Calu3 (cell line): ENCODE results near the gene UCP3. TPM values are rescaled to one million over a fixed set of nuclear protein-coding genes. Genes with fewer than 3 reads are reported as not detected.
A peak's percentile ranks its signal among the peaks of the same experiment; 100 is the strongest.

Source experiments
- Bru-seq: library from RNA; stranded (reverse); fragments of 400-500 nt; gene quantifications from one replicate; lab custom pipeline; 2021; lab: Mats Ljungman, UMichigan
- BruChase-seq, 2 experiments: library from RNA; stranded (reverse); fragments of 400-500 nt; gene quantifications; one replicate each; lab custom pipeline; 2021; lab: Mats Ljungman, UMichigan
- BruUV-seq: library from RNA; stranded (reverse); fragments of 400-500 nt; replicated peaks from 2 replicates; lab custom pipeline; 2021; lab: Mats Ljungman, UMichigan
- CTCF ChIA-PET: fragments of 300-600 bp; sonication (Branson Sonifier 250); formaldehyde crosslinking; loops from one replicate; lab custom pipeline; 2022; ENCODE audit warnings: antibody characterized with exemption; lab: Charles Lee
- DNase-seq: peaks from one replicate; pipeline ENCODE4 v3.0.0; 2022
- H3K27ac Mint-ChIP-seq: one replicate; pipeline ENCODE4 v1.8.0; 2022; ENCODE audit warnings: mixed read lengths; ENCODE audit not compliant: unreplicated experiment
- H3K27me3 Mint-ChIP-seq: one replicate; pipeline ENCODE4 v1.8.0; 2022; ENCODE audit warnings: mixed read lengths; ENCODE audit not compliant: unreplicated experiment
- H3K36me3 Mint-ChIP-seq: one replicate; pipeline ENCODE4 v1.8.0; 2022; ENCODE audit warnings: mild to moderate bottlenecking, moderate library complexity, mixed read lengths; ENCODE audit not compliant: insufficient read depth, unreplicated experiment
- H3K4me1 Mint-ChIP-seq: one replicate; pipeline ENCODE4 v1.8.0; 2022; ENCODE audit warnings: mild to moderate bottlenecking, low read depth, mixed read lengths; ENCODE audit not compliant: unreplicated experiment
- H3K4me3 Mint-ChIP-seq: one replicate; pipeline ENCODE4 v1.8.0; 2022; ENCODE audit warnings: mild to moderate bottlenecking, low read depth, moderate library complexity, mixed read lengths; ENCODE audit not compliant: unreplicated experiment
- H3K9me3 Mint-ChIP-seq: one replicate; pipeline ENCODE4 v1.8.0; 2022; ENCODE audit warnings: low read depth, mixed read lengths; ENCODE audit not compliant: unreplicated experiment
- CTCF ChIP-seq: fragments of 200-600 bp; IDR thresholded peaks from one replicate; pipeline ENCODE4 v1.8.0; 2022; ENCODE audit warnings: antibody characterized with exemption; ENCODE audit not compliant: unreplicated experiment
- intact Hi-C: fragments of 100-400 bp; cut with micrococcal nuclease; formaldehyde crosslinking; loops from one replicate; pipeline ENCODE4 v1.10.0; 2022; ENCODE audit not compliant: unreplicated experiment
- long read RNA-seq: library from polyadenylated mRNA; stranded (forward); transcript quantifications from one replicate; pipeline ENCODE4 v2.0.0, GENCODE V29; 2022
- total RNA-seq: library from RNA; stranded (reverse); gene quantifications from 2 replicates; pipeline ENCODE4 v1.2.3, GENCODE V29; 2022

The UCP3 gene
- total RNA-seq, result 1.9 and 3.4 TPM in 2 replicates
- percentile 47 among the genes with signal in this experiment for Bru-seq, nascent RNA
- percentile 47 among the genes with signal in this experiment for BruChase-seq, experiment 1, labeled RNA remaining after a 6-hour chase
- BruChase-seq, experiment 2, labeled RNA remaining after a 2-hour chase, result percentile 50 among the genes with signal in this experiment
- long read RNA-seq, result 0 reads

- Mint-ChIP-seq H3K27ac (no peak within 1 kb of the TSS), H3K9me3 (no peaks in the 10 kb centered on the region), H3K4me1 (no peaks in the 10 kb centered on the region), H3K27me3 (no peaks in the 10 kb centered on the region), H3K4me3 (no peak within 1 kb of the TSS), H3K36me3 (peaks cover 5% of the 10 kb centered on the region)
- no peak for TF ChIP-seq CTCF
- CTCF ChIA-PET, result no interaction called here
- DNase-seq, result no peak
- no TSS peak for BruUV-seq
- intact Hi-C loops, result no loop called here
These were observed at the start of gene UCP3 for GRCh38 chr11:74008373-74009229. Gene UCP3, minus strand, starts transcription at chr11:74009085. Its CDS starts 2,043 bp downstream, at chr11:74007042.

- no peak for TF ChIP-seq CTCF
- Mint-ChIP-seq H3K4me3 (no peak overlapping the region), H3K4me1 (no peaks in the 10 kb centered on the region), H3K36me3 (peaks cover 4% of the 10 kb centered on the region), H3K9me3 (peaks cover 2% of the 10 kb centered on the region), H3K27ac (no peak overlapping the region), H3K27me3 (no peaks in the 10 kb centered on the region)
- intact Hi-C loops, result no loop called here
- CTCF ChIA-PET, result interaction anchor here (0.5 kb wide), 1 partner anchor 133 kb away, joined by 6 read pairs; no protein-coding TSS in a partner anchor
- BruUV-seq, result no TSS peak
- DNase-seq, result no peak
These were observed 48.6 kb upstream of the UCP3 start for GRCh38 chr11:74057249-74058151.

- Mint-ChIP-seq H3K4me3 (no peak overlapping the region), H3K4me1 (no peaks in the 10 kb centered on the region), H3K36me3 (peaks cover 4% of the 10 kb centered on the region), H3K27ac (no peak overlapping the region), H3K9me3 (peaks cover 2% of the 10 kb centered on the region), H3K27me3 (no peaks in the 10 kb centered on the region)
- intact Hi-C loops, result no loop called here
- TF ChIP-seq CTCF, result no peak
- CTCF ChIA-PET, result no interaction called here
- no TSS peak for BruUV-seq
- DNase-seq, result no peak
These were observed 47.1 kb upstream of the UCP3 start for GRCh38 chr11:74055938-74056337.

GRCh38 chr11:74050465-74050864 is 41.6 kb upstream of the UCP3 start:
- Mint-ChIP-seq H3K27ac (no peak overlapping the region), H3K27me3 (no peaks in the 10 kb centered on the region), H3K9me3 (no peaks in the 10 kb centered on the region), H3K36me3 (peaks cover 4% of the 10 kb centered on the region), H3K4me3 (no peak overlapping the region), H3K4me1 (no peaks in the 10 kb centered on the region)
- no peak for DNase-seq
- no peak for TF ChIP-seq CTCF
- intact Hi-C loops, result no loop called here
- BruUV-seq, result no TSS peak
- CTCF ChIA-PET, result no interaction called here
